ENCODE data around the gene TKT.

- TF ChIP-seq CTCF (IDR thresholded peaks at IDR 0.05) (no peak), ZFX (IDR thresholded peaks at IDR 0.05; ENCODE audit: borderline replicate concordance) (no peak)
These were observed 4.8 kb downstream of the TKT start for GRCh38 chr3:53250881-53251605.

All from 22Rv1 (cell line).